ENCODE results near the gene WDR88.

DNA sequence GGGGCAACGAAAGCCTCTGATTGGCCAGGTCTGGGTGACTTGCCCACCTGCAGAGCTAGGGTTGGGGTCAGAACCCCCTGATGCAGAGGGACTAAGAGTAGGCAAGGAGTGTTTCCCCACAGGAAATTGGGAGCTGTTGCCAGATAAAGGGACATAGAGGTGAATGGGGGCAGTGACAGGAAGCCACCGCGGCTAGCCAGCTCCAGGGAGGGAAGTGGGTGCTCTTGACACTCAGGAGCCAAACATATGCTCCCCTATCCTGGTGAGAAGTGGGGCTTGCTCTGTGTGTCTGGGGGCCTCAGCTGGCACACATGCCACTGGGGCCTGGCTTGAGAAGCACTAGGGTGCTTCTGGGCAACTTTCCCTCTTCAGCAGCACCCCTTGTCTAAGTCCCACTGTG is 26.0 kb downstream of the WDR88 start:
- TF ChIP-seq POLR2A (IDR thresholded peaks at IDR 0.05; ENCODE audit: low read depth, low read length), result no peak
- TF ChIP-seq POLR2AphosphoS5 (IDR thresholded peaks at IDR 0.05; ENCODE audit: low read depth, low read length), result no peak
- no peak for TF ChIP-seq TAF1 (IDR thresholded peaks at IDR 0.05; ENCODE audit: low read depth, low read length)
- TF ChIP-seq SPI1 (IDR thresholded peaks at IDR 0.05; ENCODE audit: low read depth, low read length), result no peak
- no peak for TF ChIP-seq PAX5 (IDR thresholded peaks at IDR 0.05; ENCODE audit: insufficient read depth, low read length, severe bottlenecking)

Data from GM12891 (cell line).